Esophagus muscularis mucosa (tissue), 3 donors: ENCODE measurements around the gene KLRD1.

Source experiments
- POLR2A ChIP-seq: fragments of 450-650 bp; IDR thresholded peaks from one replicate; pipeline ENCODE4 v1.6.1; 2017; ENCODE audit warnings: antibody characterized with exemption, moderate library complexity, mild to moderate bottlenecking, low read depth
- POLR2AphosphoS5 ChIP-seq, 2 donors: sonication (generic); formaldehyde crosslinking; IDR thresholded peaks; one replicate each; pipeline ENCODE4 v1.6.1; 2017; ENCODE audit warnings: antibody characterized with exemption in 2 of 2
- TF ChIP-seq, protein P1 (sequence below), 3 experiments: fragments of 200-600 bp in 2 of 3; fragments of 450-650 bp in 1 of 3; sonication (generic) in 2 of 3; IDR thresholded peaks; one replicate each; pipeline ENCODE4 v1.5.1; 2017 to 2019; ENCODE audit warnings: antibody characterized with exemption in 3 of 3, mild to moderate bottlenecking in 2 of 3, moderate library complexity in 1 of 3

- TF ChIP-seq, protein P1, sequence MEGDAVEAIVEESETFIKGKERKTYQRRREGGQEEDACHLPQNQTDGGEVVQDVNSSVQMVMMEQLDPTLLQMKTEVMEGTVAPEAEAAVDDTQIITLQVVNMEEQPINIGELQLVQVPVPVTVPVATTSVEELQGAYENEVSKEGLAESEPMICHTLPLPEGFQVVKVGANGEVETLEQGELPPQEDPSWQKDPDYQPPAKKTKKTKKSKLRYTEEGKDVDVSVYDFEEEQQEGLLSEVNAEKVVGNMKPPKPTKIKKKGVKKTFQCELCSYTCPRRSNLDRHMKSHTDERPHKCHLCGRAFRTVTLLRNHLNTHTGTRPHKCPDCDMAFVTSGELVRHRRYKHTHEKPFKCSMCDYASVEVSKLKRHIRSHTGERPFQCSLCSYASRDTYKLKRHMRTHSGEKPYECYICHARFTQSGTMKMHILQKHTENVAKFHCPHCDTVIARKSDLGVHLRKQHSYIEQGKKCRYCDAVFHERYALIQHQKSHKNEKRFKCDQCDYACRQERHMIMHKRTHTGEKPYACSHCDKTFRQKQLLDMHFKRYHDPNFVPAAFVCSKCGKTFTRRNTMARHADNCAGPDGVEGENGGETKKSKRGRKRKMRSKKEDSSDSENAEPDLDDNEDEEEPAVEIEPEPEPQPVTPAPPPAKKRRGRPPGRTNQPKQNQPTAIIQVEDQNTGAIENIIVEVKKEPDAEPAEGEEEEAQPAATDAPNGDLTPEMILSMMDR (IDR thresholded peaks at IDR 0.05) = no peak
- TF ChIP-seq POLR2A (no peak), POLR2AphosphoS5 (IDR thresholded peaks at IDR 0.05) (no peak)
Observed at GRCh38 chr12:10276774-10277173, 30.9 kb upstream of the KLRD1 start.
